A549 treated with AZD9567 at 1 μM for 4 hours (cell line): ENCODE measurements around the gene CTNNBL1. TPM values are rescaled to one million over a fixed set of nuclear protein-coding genes. Genes with fewer than 3 reads are reported as not detected.

ENCODE experiments used
- total RNA-seq: library from RNA; stranded (reverse); fragments of 200-300 nt; extraction: Qiagen RNA extraction; gene quantifications from 5 replicates; pipeline ENCODE4 v1.2.3, GENCODE V29; 2022; ENCODE audit not compliant: insufficient read depth

CTNNBL1 gene
- total RNA-seq = 47.6 to 64.9 TPM (median 63.9 TPM) in 5 replicates

DNA sequence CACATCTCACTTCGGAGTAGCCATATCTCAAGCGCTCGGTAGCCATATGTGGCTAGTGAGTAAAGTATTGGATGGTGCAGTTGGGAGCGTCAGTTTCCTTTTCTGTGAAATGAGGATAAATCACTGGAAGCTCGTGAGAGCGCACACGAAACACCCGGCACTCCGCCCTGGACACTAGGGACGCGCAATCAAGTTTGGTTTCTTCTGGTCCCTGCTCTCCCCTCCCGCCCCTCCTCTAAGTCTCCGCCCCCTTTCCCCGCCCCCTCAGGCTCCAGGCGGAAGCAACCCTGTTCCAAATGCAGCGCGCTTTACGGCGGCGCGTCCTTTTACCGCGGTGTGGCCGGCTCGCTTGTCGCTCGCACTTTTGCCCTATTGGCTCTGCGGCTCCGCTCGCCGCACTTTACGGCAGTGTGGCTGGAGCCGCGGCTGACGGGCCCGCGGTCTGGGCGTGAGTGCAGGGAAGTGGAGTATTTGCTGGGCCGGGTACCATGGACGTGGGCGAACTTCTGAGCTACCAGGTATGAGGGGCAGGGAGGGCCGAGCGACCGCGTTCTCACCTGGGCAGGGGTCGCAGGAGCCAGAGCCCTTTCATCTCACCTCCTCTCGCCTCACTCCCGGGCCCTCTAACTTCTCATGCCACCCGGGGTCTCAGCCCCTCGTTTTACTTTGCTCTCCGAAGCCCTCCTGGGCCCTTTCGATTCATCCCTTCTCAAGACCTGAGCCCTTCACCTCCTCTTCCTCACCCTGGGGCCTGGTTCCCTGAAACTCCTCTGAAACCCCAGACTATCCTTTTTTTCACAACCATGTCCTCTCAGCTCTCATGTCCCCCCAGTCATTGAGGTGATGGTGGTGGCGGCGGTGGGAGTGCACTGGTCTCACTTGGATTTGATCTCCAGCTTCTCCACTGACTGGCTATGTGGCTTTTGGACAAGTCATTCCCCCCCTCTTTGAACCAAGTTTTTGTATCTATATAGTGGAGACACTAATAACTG is at the start of gene CTNNBL1:
Gene CTNNBL1 (plus strand): TSS at position 396 of the 992 bp plus-strand sequence. CDS start 93 bp downstream, at position 489.

DNA sequence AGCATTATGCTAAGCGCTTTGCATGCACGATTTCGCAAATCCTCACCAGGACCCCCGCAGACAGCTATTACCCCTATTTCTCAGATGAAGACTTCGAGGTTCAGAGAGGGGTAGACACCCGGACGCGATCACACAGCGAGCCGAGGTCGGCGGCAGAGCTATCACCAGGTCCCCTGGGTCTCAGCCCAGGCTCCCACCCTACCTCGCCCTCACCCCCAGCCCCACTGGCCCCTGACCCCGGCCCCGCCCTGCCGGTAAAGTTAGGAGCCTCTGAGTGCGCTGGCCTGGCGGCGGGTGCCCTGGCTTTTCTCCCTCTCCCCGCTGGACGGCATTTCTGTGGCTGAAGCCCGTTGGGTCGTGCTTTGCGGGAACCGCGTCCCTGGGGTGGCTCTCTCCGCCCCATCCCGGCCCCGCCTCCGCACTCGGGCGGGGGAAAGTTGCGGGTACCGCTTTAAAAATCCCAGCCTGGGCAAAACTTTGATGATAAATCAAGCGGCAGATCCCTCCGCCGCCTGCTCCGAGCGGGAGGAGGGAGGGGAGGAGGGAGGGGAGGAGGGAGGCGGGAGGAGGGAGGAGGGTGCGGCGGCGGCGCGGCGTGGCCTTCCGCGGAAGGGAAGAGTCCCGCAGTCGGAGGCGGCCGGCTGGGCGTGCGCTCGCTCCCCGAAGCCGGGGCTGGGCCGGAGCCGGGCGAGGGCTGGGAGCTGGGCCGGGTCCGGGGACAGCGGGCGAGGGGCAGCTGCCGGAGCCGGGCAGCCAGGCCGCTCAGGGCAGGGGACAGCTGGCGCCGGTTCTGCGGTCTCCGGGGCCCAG is 208.9 kb downstream of the CTNNBL1 start, which contains the start of gene VSTM2L:
Gene VSTM2L (plus strand): TSS at position 624 of the 810 bp plus-strand sequence. CDS start 224 bp downstream, outside the sequence.

Other genes with a start within 250 kb of the CTNNBL1 start
- gene NNAT, start 172.8 kb upstream of the CTNNBL1 start, total RNA-seq = not detected in 5 replicates
- gene BLCAP, start 166.2 kb upstream of the CTNNBL1 start, total RNA-seq = 45.4 to 53.5 TPM (median 50.4 TPM) in 5 replicates
- 10.6 to 22.6 TPM (median 20.1 TPM) in 5 replicates for gene VSTM2L, start 209.1 kb downstream of the CTNNBL1 start, total RNA-seq